NK-92 treated with Interleukin-12 subunit alpha and Interleukin-12 subunit beta, amount 100 ng/mL, for 24 hours (cell line): ENCODE results near the gene CD69.
A peak's percentile ranks its signal among the peaks of the same experiment; 100 is the strongest.

ENCODE experiments used
- DNase-seq: peaks from one replicate; lab custom pipeline; 2025; lab: John Stamatoyannopoulos, UW

Gene CD69

GRCh38 chr12:9760699-9761418 is at the start of gene CD69:
CD69 (minus strand) TSS chr12:9760901; CDS start chr12:9760820, 81 bp downstream.
- DNase-seq = peak; percentile 19

- DNase-seq = no peak
Measured at GRCh38 chr12:9809866-9810265, 49.2 kb upstream of the CD69 start.

GRCh38 chr12:9809338-9809737 is 48.6 kb upstream of the CD69 start:
- no peak for DNase-seq

- DNase-seq = no peak
Measured at GRCh38 chr12:9808504-9808903, 47.8 kb upstream of the CD69 start.

- DNase-seq = no peak
Measured at GRCh38 chr12:9806714-9807113, 46.0 kb upstream of the CD69 start.

GRCh38 chr12:9805883-9806282 is 45.2 kb upstream of the CD69 start:
- DNase-seq = no peak

GRCh38 chr12:9799961-9800360 is 39.3 kb upstream of the CD69 start:
- no peak for DNase-seq

GRCh38 chr12:9797722-9798619 is 37.3 kb upstream of the CD69 start:
- peak; percentile 30 for DNase-seq

GRCh38 chr12:9796971-9797370 is 36.3 kb upstream of the CD69 start:
- DNase-seq = no peak

- no peak for DNase-seq
Measured at GRCh38 chr12:9796346-9796745, 35.6 kb upstream of the CD69 start.

- DNase-seq = no peak
Measured at GRCh38 chr12:9795945-9796344, 35.2 kb upstream of the CD69 start.

GRCh38 chr12:9794484-9795093 is 33.9 kb upstream of the CD69 start:
- DNase-seq = no peak

- DNase-seq = no peak
Measured at GRCh38 chr12:9793779-9794395, 33.2 kb upstream of the CD69 start.

GRCh38 chr12:9792961-9793617 is 32.4 kb upstream of the CD69 start:
- no peak for DNase-seq

GRCh38 chr12:9792185-9792900 is 31.6 kb upstream of the CD69 start:
- no peak for DNase-seq

- DNase-seq = no peak
Measured at GRCh38 chr12:9786726-9787717, 26.3 kb upstream of the CD69 start.

- no peak for DNase-seq
Measured at GRCh38 chr12:9784816-9785215, 24.1 kb upstream of the CD69 start.

- DNase-seq = no peak
Measured at GRCh38 chr12:9784326-9784725, 23.6 kb upstream of the CD69 start.

- no peak for DNase-seq
Measured at GRCh38 chr12:9782547-9783382, 22.1 kb upstream of the CD69 start.
